ENCODE data around the gene ORMDL1. TPM values are rescaled to one million over a fixed set of nuclear protein-coding genes. Genes with fewer than 3 reads are reported as not detected.
A peak's percentile ranks its signal among the peaks of the same experiment; 100 is the strongest.

Gene ORMDL1
- total and polyA plus RNA-seq, 2 experiments from 2014 or later, result 50.5 to 84.2 TPM

- no peaks in the 10 kb centered on the region for H3K4me1 ChIP-seq (ENCODE audit: insufficient read depth)
- H3K4me3 Mint-ChIP-seq, result no peak overlapping the region
- H3K9me2 ChIP-seq (ENCODE audit: insufficient read depth), result no peaks in the 10 kb centered on the region
- H4K20me1 ChIP-seq (replicated peaks; ENCODE audit: insufficient read depth), result 0 out of 2 replicates have a peak, but pooled peaks cover 6% of the 10 kb centered on the region
- no peak overlapping the region for H2AFZ ChIP-seq
- H3K9me3 Mint-ChIP-seq, result no peaks in the 10 kb centered on the region
- DNase-seq (ENCODE audit: low spot score), result no peak
- TF ChIP-seq ZNF331 (CRISPR knock-in tag; IDR thresholded peaks at IDR 0.05; ENCODE audit: low read depth) (no peak), CTCF (conservative IDR thresholded peaks at IDR 0.05; ENCODE audit: low read depth in 2 of 2) (peak in 1 of 2 experiments; percentile 55; a peak in 3 of 4 replicates)
- H3K36me3 Mint-ChIP-seq (ENCODE audit: low read depth), result peaks cover 55% of the 10 kb centered on the region
- ATAC-seq, result no peak
- H3K27me3 ChIP-seq (ENCODE audit: insufficient read depth), result no peaks in the 10 kb centered on the region
- H3K79me2 ChIP-seq (replicated peaks; ENCODE audit: insufficient read depth), result peaks cover 9% of the 10 kb centered on the region; the same call in 1 of the 2 replicates
- H3K4me2 ChIP-seq, result no peak overlapping the region
- H3K27ac Mint-ChIP-seq, result no peak overlapping the region
- no peak overlapping the region for H3K4me3 ChIP-seq
- H3K4me1 Mint-ChIP-seq, result no peaks in the 10 kb centered on the region
- no peak overlapping the region for H3K27ac ChIP-seq (ENCODE audit: low read depth)
- peaks cover 19% of the 10 kb centered on the region; the same call in 1 of the 2 replicates for H3K36me3 ChIP-seq (ENCODE audit: insufficient read depth)
- no peaks in the 10 kb centered on the region for H3K27me3 Mint-ChIP-seq (ENCODE audit: insufficient read depth, low read depth, poor library complexity)
- no peaks in the 10 kb centered on the region for H3F3A ChIP-seq (replicated peaks; ENCODE audit: low read depth)
Measured at GRCh38 chr2:189798312-189799029, 14.3 kb upstream of the ORMDL1 start.

- Mint-ChIP-seq H3K4me3 (no peak overlapping the region), H3K27me3 (ENCODE audit: insufficient read depth, low read depth, poor library complexity) (no peaks in the 10 kb centered on the region), H3K27ac (no peak overlapping the region), H3K36me3 (ENCODE audit: low read depth) (peaks cover 59% of the 10 kb centered on the region), H3K9me3 (no peaks in the 10 kb centered on the region), H3K4me1 (no peaks in the 10 kb centered on the region)
- Histone ChIP-seq H3K79me2 (replicated peaks; ENCODE audit: insufficient read depth) (peaks cover 12% of the 10 kb centered on the region; the same call in 1 of the 2 replicates), H3K27me3 (ENCODE audit: insufficient read depth) (no peaks in the 10 kb centered on the region), H3K36me3 (ENCODE audit: insufficient read depth) (peaks cover 25% of the 10 kb centered on the region; the same call in 1 of the 2 replicates), H3K9me2 (ENCODE audit: insufficient read depth) (no peaks in the 10 kb centered on the region), H3K4me2 (no peak overlapping the region), H3F3A (replicated peaks; ENCODE audit: low read depth) (no peaks in the 10 kb centered on the region), H4K20me1 (replicated peaks; ENCODE audit: insufficient read depth) (0 out of 2 replicates have a peak, but pooled peaks cover 10% of the 10 kb centered on the region), H2AFZ (no peak overlapping the region), H3K4me3 (no peak overlapping the region), H3K27ac (ENCODE audit: low read depth) (no peak overlapping the region), H3K4me1 (ENCODE audit: insufficient read depth) (no peaks in the 10 kb centered on the region)
- ATAC-seq (no peak), DNase-seq (ENCODE audit: low spot score) (no peak)
- TF ChIP-seq ZNF331 (CRISPR knock-in tag; IDR thresholded peaks at IDR 0.05; ENCODE audit: low read depth), result no peak
- TF ChIP-seq CTCF (conservative IDR thresholded peaks at IDR 0.05; ENCODE audit: low read depth in 2 of 2), result no peak
- no peak for TF ChIP-seq NANOG (IDR thresholded peaks at IDR 0.05; ENCODE audit: borderline replicate concordance)
- no peak for TF ChIP-seq POLR2AphosphoS5 (IDR thresholded peaks at IDR 0.05; ENCODE audit: low read depth)
- TF ChIP-seq ZNF462 (CRISPR knock-in tag; IDR thresholded peaks at IDR 0.05), result no peak
- no peak for TF ChIP-seq STAT1 (IDR thresholded peaks at IDR 0.05; ENCODE audit: unreplicated experiment)
- TF ChIP-seq ZNF114 (CRISPR knock-in tag; IDR thresholded peaks at IDR 0.05), result no peak
- TF ChIP-seq EZH2 (IDR thresholded peaks at IDR 0.05; ENCODE audit: low read depth, unreplicated experiment), result no peak
- no peak for TF ChIP-seq ETS1 (IDR thresholded peaks at IDR 0.05)
Measured at GRCh38 chr2:189797902-189798301, 13.8 kb upstream of the ORMDL1 start.

Data from GM23338 (cell line).